Vagina (tissue), 2 donors: Measurements from ENCODE around the gene IL19.

Experiments
- POLR2AphosphoS5 ChIP-seq, 2 donors: sonication (generic); formaldehyde crosslinking; IDR thresholded peaks; one replicate each; pipeline ENCODE4 v1.9.0; 2017; ENCODE audit warnings: antibody characterized with exemption in 2 of 2, mild to moderate bottlenecking in 2 of 2, low read depth in 1 of 2; ENCODE audit not compliant: insufficient read depth in 1 of 2
- TF ChIP-seq, protein P1 (sequence below), 3 experiments: fragments of 450-650 bp in 2 of 3; fragments of 200-600 bp in 1 of 3; sonication (generic) in 1 of 3; IDR thresholded peaks; one replicate each; pipeline ENCODE4 v1.5.1; 2017 to 2019; ENCODE audit warnings: antibody characterized with exemption in 3 of 3, mild to moderate bottlenecking in 2 of 3, moderate library complexity in 2 of 3

DNA sequence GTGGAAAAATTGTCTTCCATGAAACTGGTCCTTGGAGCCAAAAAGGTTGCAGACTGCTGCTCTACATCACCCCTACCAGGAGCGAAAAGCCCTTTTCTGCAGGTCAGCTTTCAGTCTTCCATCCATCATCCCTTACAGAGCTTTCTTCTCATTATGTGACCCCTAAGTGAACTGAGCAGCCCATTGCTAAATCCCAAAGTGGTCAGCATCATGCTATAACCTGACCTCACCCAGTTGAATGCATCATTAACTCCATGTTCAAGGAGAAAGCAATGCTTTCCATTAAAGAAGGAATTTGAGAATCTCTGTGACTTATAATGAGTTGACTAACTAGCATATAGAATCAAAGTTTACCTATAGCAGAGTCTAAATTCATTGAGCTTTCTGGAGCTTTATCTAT lies 116.3 kb downstream of the IL19 start:
- TF ChIP-seq, protein P1, sequence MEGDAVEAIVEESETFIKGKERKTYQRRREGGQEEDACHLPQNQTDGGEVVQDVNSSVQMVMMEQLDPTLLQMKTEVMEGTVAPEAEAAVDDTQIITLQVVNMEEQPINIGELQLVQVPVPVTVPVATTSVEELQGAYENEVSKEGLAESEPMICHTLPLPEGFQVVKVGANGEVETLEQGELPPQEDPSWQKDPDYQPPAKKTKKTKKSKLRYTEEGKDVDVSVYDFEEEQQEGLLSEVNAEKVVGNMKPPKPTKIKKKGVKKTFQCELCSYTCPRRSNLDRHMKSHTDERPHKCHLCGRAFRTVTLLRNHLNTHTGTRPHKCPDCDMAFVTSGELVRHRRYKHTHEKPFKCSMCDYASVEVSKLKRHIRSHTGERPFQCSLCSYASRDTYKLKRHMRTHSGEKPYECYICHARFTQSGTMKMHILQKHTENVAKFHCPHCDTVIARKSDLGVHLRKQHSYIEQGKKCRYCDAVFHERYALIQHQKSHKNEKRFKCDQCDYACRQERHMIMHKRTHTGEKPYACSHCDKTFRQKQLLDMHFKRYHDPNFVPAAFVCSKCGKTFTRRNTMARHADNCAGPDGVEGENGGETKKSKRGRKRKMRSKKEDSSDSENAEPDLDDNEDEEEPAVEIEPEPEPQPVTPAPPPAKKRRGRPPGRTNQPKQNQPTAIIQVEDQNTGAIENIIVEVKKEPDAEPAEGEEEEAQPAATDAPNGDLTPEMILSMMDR (IDR thresholded peaks at IDR 0.05): no peak
- no peak for TF ChIP-seq POLR2AphosphoS5 (IDR thresholded peaks at IDR 0.05; ENCODE audit: insufficient read depth in 1 of 2, low read depth in 1 of 2)
